WI38 (cell line): Measurements from ENCODE around the gene TREH.

Experiments used
- H3K4me3 ChIP-seq: 2 replicates; pipeline ENCODE4 v1.5.1; 2011; ENCODE audit warnings: low read depth, mild to moderate bottlenecking, control low read depth, low read length
- TF ChIP-seq, protein P1 (sequence below): IDR thresholded peaks from 2 replicates; pipeline ENCODE4 v1.5.1; 2012; ENCODE audit warnings: low read depth, mild to moderate bottlenecking, control low read depth, low read length

Gene TREH

DNA sequence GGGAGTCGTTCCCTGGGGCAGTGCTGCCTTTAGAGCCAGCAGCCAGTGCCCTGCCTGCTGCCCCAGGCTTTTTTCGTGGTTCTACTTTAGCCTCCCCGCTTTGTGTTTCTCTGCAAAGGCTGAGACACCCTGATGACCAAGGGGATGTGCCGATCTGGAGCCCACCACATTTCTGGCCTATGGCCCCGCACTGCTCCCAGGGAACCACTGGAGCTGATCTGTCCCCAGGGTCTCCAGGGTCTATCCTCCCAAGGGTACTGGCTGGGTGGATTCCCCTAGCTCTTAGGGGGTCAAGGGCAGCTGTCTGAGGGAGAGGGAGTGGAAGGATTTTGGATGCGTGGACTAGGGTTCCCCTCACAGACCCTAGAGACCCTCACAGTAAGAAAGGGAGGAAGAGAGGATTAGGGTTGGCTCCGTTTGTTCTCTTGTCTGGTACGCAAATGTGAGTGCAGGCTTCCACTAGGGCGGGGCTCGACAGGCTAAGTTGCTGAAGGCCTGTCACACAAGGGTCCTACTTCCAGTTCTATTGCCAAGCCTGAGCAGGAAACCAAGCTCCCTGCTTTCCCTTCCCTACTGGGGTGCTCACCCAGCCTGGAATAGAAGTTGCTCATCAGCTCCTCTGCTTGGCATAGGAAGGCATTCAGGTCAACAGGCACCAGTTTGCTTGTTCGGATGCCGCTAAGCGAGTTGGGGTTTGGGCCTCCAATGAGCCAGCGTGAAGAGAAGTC lies 19.3 kb downstream of the TREH start:
- TF ChIP-seq, protein P1, sequence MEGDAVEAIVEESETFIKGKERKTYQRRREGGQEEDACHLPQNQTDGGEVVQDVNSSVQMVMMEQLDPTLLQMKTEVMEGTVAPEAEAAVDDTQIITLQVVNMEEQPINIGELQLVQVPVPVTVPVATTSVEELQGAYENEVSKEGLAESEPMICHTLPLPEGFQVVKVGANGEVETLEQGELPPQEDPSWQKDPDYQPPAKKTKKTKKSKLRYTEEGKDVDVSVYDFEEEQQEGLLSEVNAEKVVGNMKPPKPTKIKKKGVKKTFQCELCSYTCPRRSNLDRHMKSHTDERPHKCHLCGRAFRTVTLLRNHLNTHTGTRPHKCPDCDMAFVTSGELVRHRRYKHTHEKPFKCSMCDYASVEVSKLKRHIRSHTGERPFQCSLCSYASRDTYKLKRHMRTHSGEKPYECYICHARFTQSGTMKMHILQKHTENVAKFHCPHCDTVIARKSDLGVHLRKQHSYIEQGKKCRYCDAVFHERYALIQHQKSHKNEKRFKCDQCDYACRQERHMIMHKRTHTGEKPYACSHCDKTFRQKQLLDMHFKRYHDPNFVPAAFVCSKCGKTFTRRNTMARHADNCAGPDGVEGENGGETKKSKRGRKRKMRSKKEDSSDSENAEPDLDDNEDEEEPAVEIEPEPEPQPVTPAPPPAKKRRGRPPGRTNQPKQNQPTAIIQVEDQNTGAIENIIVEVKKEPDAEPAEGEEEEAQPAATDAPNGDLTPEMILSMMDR: no peak
- H3K4me3 ChIP-seq: no peak overlapping the region

DNA sequence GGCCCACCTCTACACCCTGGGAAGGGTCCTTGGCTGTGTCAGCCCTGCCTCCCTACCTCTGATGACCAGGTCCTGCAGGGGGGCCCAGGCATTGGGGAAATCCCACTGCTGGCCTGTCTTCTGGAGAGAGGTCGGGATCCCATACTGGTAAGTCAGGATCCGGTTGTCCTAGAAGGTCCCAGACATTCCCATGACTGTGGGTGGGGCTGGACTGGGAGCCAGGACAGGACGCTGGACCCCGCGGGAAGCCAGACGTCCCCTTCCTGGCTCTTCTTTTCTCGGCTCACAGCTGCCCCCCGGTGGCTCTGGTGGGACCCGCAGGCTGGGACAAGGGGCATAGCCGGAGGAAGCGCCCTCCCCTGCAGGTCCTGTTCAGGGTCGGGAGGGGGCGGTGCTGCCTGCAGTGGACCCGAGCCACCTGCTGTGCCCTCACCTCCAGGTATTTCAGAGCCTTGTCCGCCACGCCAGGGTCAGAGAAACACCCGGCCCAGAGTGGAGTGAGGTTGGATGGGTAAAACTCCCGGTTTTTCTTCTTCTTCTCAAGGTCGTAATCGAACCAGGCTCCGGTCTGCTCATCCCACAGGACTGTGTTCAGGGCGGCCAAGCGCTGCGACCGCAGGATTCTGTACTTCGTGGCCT lies 20.0 kb downstream of the TREH start:
- TF ChIP-seq, protein P1: peak; percentile 96
- no peak overlapping the region for H3K4me3 ChIP-seq

DNA sequence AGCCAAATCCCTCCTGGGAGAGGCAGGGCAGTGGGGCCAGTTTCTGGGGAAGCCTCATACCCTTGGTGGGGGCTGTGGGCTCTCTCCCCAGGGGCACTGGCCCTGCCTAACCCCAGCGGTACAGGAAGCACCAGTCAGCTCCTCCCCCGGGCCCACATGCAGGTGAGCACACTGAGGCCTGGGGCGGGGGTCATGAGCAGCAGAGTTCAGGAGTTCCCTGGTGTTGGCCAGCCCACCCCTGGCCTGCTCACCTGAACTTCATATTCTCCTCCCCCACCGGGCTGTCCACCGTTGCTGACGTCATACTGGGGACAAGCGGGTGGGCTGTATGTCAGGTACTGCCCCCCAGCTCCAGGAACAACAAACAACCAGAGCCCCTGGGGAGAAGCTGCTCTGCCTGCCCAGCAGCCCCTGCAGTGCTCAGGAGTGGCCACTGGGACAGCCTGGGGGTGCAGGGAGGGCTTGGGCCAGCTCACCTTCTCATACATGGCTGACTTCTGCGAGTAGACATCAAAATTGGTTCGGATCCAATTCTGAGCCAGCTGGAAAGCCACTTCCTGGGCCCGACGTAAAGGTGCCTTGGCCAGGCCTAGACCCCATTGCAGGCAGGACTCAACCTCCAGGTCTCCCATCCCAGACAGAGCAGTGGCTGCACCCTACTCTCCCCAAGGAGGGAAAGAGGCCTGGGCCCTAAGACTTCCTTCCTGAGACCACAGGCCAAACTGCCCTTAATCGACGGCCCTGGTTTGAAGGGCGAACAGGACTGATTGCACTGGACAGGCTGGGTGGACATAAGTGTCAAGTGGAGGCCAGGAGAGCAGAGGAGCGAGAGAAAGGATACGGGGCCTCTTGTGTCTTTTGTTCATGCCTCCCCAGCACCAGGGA lies 20.8 kb downstream of the TREH start:
- no peak overlapping the region for H3K4me3 ChIP-seq
- TF ChIP-seq, protein P1: no peak

DNA sequence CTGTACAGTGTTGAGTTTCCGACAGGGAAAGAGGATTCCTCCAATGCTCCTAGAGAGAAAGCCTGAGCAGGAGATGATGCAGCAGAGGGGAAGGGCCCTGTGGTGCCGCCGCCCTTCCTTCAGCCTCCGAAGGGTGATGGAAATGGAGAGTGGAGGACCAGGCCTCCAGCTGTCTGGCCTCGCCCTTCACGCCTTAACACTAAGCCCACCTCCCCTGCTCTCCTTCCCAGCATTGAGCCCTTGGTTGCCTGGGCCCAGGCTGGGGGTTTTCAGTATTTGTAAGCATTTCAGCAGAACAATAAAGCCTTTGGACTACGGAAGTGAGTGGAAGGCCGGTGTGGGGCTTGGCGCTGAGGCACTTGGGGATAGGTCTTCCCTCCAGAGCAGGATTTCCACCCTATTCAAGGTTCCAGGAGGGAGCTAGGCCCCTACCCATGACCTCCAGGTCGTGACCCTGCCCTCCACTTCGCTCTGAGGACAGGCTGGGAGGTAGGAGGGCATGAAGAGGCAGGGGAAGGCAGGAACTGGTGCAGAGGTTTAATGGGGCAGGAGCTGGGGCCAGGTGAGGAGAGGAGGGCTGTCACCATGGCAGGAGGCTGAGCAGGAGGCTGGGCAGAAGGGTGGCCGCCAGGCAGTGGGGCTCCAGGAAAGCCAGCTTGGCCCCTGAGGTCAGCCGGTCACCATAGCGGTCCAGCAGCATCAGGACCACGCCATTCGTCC lies 21.6 kb downstream of the TREH start:
- TF ChIP-seq, protein P1: no peak
- H3K4me3 ChIP-seq: no peak overlapping the region

DNA sequence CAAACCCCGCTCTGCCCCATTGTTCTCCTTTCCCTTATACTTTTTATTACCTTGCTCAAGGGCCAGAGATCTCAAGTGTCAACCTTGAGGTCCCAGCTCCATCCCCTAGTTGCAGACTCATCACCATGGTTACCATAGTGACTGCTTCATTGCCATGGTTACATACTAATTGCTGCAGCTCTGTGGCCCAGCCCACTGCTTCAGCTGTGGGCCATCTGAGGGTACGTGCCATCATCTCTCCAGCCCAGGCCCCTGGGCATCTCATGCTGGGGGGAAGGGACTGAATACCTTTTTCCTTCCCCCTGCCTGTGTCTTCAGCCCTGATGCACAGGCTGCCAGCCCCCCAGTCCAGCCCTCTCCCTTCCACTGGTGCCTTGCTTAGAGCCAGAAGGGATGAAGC lies 22.2 kb downstream of the TREH start:
- TF ChIP-seq, protein P1: no peak

DNA sequence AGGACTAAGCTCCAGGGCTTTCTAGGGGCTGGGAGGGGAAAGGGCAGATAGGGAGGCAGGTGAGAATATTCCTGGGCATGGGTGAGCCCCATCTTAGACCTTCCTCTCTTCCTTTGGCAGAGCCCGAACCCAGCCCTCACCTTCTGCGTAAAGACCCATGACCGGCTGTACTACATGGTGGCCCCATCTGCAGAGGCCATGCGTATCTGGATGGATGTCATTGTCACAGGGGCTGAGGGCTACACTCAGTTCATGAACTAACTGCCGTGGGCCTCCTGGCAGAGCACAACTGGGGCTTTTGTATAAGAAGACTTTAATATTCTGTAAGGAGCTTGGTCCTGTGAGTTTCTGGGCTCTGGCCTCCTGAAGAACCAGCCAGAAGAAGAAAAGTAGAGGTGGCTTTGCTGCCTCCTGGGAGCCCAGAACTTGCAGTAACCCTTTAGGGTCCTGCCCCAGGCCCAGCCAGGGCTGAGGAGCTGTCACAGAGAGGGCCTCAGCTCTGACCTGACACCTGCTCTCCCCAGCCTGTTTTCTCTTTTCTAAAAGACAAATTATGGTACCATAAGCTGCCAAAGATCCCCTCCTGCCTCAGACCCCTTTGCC lies 22.8 kb downstream of the TREH start:
- TF ChIP-seq, protein P1: no peak
- H3K4me3 ChIP-seq: no peak overlapping the region

More for the DNA sequence above, 22.2 kb downstream of the TREH start:
- H3K4me3 ChIP-seq: no peak overlapping the region
